ENCODE data around the gene GOLGA8Q. TPM values are rescaled to one million over a fixed set of nuclear protein-coding genes. Genes with fewer than 3 reads are reported as not detected.
"Not testable (repeated sequence)": the region's sequence is repeated elsewhere in the genome, so short reads cannot be mapped to it uniquely, and the experiment has no call there.

The GOLGA8Q gene, protein sequence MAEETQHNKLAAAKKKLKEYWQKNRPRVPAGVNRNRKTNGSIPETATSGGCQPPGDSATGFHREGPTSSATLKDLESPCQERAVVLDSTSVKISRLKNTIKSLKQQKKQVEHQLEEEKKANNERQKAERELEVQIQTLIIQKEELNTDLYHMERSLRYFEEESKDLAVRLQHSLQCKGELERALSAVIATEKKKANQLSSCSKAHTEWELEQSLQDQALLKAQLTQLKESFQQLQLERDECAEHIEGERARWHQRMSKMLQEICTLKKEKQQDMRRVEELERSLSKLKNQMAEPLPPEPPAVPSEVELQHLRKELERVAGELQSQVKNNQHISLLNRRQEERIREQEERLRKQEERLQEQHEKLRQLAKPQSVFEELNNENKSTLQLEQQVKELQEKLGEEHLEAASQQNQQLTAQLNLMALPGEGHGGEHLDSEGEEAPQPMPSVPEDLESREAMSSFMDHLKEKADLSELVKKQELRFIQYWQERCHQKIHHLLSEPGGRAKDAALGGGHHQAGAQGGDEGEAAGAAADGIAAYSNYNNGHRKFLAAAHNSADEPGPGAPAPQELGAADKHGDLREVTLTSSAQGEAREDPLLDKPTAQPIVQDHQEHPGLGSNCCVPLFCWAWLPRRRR
- not detected in 2 replicates for total RNA-seq (2014; rRNA removed)
- percentile 28 among the genes with signal in this experiment for Bru-seq, nascent RNA
- percentile 30 among the genes with signal in this experiment for BruChase-seq, experiment 1, labeled RNA remaining after a 6-hour chase
- BruChase-seq, experiment 2, labeled RNA remaining after a 2-hour chase: percentile 25 among the genes with signal in this experiment
- long read RNA-seq: 0 reads

DNA sequence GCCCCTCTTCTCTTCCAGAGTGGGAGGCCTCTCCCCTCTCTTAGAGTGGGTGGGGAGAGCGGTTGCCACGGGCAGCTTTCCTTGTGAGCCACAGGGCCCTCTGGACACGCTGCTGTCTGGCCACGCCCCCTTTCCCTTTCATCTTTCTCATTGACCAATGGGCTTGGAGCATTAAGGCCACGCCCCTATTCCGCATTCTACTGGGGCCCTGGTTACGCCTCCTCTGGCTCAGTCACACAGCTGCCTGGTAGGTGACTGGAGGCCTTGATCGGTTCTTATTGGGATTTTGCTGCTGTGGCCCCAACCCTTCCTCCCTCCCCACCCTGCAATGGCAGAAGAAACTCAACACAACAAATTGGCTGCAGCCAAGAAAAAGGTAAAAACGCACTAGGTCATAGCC lies at the start of gene GOLGA8Q:
GOLGA8Q (plus strand) TSS at position 301 of the 400 bp plus-strand sequence; CDS start at position 329, 28 bp downstream.
- H4K20me1 ChIP-seq (ENCODE audit: low read length); H3K27ac ChIP-seq (ENCODE audit: low read length); H3K79me2 ChIP-seq (ENCODE audit: low read length); DNase-seq; BruUV-seq (replicated peaks); ATAC-seq; intact Hi-C loops (cut with micrococcal nuclease); H3K9me3 ChIP-seq (ENCODE audit: low read length); H3K4me1 ChIP-seq (ENCODE audit: insufficient read depth, low read length); H3K27me3 ChIP-seq (ENCODE audit: low read length); H2AFZ ChIP-seq (ENCODE audit: low read length); H3K9me2 ChIP-seq (replicated peaks; ENCODE audit: low read length); CTCF ChIA-PET; H3K9ac ChIP-seq (ENCODE audit: low read length); H3F3A ChIP-seq (ENCODE audit: low read length, unreplicated experiment); H3K36me3 ChIP-seq (ENCODE audit: low read depth, low read length); H3K4me3 ChIP-seq (ENCODE audit: low read length); H3K4me2 ChIP-seq (ENCODE audit: low read length); POLR2A ChIA-PET (ENCODE audit: unreplicated experiment): not testable (repeated sequence)

DNA sequence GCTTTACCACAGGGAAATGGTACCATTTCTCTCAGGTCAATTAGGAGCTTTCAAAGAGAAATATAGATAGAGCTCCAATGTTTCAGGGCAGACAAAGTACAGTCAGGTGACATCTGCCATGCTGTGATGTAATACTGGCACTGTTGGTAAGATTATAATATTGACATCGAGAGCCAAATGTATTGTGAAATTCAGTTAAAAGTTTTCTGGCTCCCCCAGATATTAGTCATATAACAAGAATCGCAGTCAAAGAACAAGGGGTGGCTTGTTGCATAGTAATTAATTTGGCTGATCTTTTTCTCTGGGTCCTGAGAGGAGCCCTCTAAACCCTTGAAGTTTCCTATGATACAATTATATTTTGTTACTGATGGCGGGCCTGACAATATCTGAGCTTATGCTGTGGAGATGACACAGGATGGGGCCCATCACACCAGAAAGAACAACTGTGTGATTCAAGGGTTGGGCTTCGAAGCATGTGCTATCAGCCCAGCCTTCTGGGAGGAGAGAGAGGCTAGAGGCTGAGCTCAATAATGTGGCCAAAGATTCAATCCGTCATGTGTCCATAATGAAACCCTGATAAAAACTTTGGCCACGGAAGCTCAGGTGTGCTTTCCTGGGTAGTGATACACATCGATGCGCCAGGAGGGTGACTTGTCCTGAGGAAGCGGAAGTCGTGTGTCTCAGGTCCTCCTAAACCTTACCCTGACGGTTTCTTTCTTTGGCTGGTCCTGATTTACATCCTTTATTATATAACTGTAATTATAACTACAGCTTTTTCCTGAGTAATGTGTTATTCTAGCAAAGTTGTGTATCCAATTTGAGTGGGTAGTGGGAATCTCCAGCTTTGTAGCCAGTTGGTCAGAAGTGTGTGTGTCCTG lies 48.7 kb upstream of the GOLGA8Q start:
- H4K20me1 ChIP-seq (ENCODE audit: low read length); ATAC-seq; H3K36me3 ChIP-seq (ENCODE audit: low read depth, low read length); POLR2A ChIA-PET (ENCODE audit: unreplicated experiment); H3K27ac ChIP-seq (ENCODE audit: low read length); H3K4me1 ChIP-seq (ENCODE audit: insufficient read depth, low read length); CTCF ChIA-PET; H3K4me3 ChIP-seq (ENCODE audit: low read length); H2AFZ ChIP-seq (ENCODE audit: low read length); DNase-seq; H3K79me2 ChIP-seq (ENCODE audit: low read length); H3K9ac ChIP-seq (ENCODE audit: low read length); H3K9me3 ChIP-seq (ENCODE audit: low read length); BruUV-seq (replicated peaks); intact Hi-C loops (cut with micrococcal nuclease); H3K4me2 ChIP-seq (ENCODE audit: low read length); H3F3A ChIP-seq (ENCODE audit: low read length, unreplicated experiment); H3K27me3 ChIP-seq (ENCODE audit: low read length); H3K9me2 ChIP-seq (replicated peaks; ENCODE audit: low read length): not testable (repeated sequence)

DNA sequence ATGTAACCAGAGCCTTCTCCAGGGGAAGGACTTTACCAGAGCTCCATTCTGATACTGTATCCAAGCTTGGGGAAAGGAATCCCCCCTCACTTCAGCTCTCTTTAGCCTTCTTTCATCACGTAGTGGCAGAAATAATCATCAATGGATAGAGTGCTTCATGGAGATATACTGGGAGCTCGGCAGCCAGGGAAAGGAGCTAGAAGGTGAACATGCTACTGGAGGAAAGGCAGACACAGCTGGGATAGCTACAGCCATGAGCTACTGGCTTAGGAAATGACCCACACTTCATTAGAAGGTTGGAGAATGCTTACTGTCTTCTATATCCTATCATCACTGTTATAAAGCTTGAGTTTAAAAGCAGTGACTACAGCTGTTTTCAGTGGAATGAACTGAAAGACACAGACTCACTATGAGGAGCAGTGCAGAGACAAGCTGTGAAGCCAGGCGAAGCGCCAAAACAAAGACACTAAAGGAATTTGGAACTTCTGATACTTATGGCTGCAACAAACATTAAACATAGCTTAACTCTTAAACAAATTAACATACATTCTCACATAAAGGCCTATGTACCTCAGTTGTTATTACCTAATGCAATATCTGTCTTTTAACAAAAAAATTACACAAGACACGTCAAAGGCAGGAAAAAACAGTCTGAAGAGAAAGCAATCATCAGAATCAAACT lies 47.5 kb upstream of the GOLGA8Q start:
- ATAC-seq; H3K27ac ChIP-seq (ENCODE audit: low read length); intact Hi-C loops (cut with micrococcal nuclease): not testable (repeated sequence)

DNA sequence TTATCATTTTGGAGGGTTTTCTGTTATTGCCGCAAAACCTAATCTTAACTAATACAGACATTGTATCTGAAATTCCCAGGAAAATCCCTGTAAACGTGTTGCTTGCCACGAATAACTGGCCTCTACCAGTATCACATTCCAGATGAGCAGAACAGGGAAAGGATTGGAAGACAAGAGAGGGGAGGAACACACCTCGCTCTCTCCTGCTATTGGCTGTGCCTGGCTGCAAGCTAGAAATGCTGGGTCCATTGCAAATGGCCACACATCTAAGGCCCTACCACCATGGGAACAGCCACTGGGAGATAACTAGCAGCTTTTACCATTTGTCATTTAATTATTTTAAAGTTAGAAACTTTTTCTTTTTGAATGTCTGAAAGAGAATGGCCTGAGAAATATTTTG lies 37.3 kb upstream of the GOLGA8Q start:
- intact Hi-C loops (cut with micrococcal nuclease); H3K79me2 ChIP-seq (ENCODE audit: low read length); H4K20me1 ChIP-seq (ENCODE audit: low read length); H3K9me3 ChIP-seq (ENCODE audit: low read length); H3K27ac ChIP-seq (ENCODE audit: low read length); ATAC-seq; H3K9me2 ChIP-seq (replicated peaks; ENCODE audit: low read length); H3K4me3 ChIP-seq (ENCODE audit: low read length); CTCF ChIA-PET; H3K4me1 ChIP-seq (ENCODE audit: insufficient read depth, low read length); H3K36me3 ChIP-seq (ENCODE audit: low read depth, low read length); H3F3A ChIP-seq (ENCODE audit: low read length, unreplicated experiment); DNase-seq; BruUV-seq (replicated peaks); H3K4me2 ChIP-seq (ENCODE audit: low read length); H3K27me3 ChIP-seq (ENCODE audit: low read length); POLR2A ChIA-PET (ENCODE audit: unreplicated experiment); H3K9ac ChIP-seq (ENCODE audit: low read length); H2AFZ ChIP-seq (ENCODE audit: low read length): not testable (repeated sequence)

More for the DNA sequence above, 47.5 kb upstream of the GOLGA8Q start:
- CTCF ChIA-PET; H3K36me3 ChIP-seq (ENCODE audit: low read depth, low read length); H3K27me3 ChIP-seq (ENCODE audit: low read length); H3K9ac ChIP-seq (ENCODE audit: low read length); DNase-seq; H3K4me2 ChIP-seq (ENCODE audit: low read length); H3K9me3 ChIP-seq (ENCODE audit: low read length); H3K4me3 ChIP-seq (ENCODE audit: low read length); H3K9me2 ChIP-seq (replicated peaks; ENCODE audit: low read length); H4K20me1 ChIP-seq (ENCODE audit: low read length); H3K79me2 ChIP-seq (ENCODE audit: low read length); H3K4me1 ChIP-seq (ENCODE audit: insufficient read depth, low read length); BruUV-seq (replicated peaks); H3F3A ChIP-seq (ENCODE audit: low read length, unreplicated experiment); POLR2A ChIA-PET (ENCODE audit: unreplicated experiment); H2AFZ ChIP-seq (ENCODE audit: low read length): not testable (repeated sequence)

DNA sequence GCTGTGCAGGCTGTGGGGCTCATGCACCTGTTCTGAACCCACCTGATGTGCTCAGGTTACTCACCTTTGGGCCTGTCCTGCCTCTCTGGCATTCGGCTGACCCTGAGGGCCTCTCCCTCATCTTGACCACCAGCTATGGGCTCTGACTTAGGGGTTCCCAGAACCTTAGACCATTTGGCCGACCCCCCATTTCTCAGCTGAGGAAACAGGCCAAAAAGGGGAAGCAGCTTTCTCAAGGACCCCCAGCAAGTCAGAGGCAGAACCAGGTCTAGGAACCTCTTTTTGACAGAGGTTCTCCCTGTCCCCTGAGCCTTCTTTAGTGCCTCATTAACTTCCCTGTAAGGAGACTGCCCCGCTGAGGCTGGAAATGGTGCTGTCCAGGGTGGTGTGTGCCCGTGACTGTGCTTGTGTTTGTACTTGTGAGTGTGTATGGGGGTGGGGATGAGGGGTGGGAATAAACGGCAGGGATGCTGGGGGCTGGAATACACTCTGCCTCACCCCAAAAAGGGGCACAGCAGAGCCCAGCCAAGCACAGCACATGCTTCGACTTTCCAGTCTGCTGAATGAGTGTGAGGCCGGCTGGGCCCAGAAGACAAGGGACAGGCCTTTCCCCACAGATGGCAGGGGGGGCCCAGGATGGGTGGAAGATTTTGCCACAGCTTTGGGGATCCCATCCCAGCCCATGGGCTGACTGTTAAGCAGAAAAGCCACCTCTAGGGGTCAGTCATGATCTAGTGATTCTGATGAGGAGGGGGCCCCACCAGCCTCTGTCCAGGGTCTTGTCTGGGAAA lies 28.2 kb upstream of the GOLGA8Q start:
- H3K79me2 ChIP-seq (ENCODE audit: low read length); H3K4me3 ChIP-seq (ENCODE audit: low read length); H3K36me3 ChIP-seq (ENCODE audit: low read depth, low read length); H3K4me2 ChIP-seq (ENCODE audit: low read length); CTCF ChIA-PET; H3K4me1 ChIP-seq (ENCODE audit: insufficient read depth, low read length); H3K27ac ChIP-seq (ENCODE audit: low read length); H3K27me3 ChIP-seq (ENCODE audit: low read length); DNase-seq; BruUV-seq (replicated peaks); H3K9me3 ChIP-seq (ENCODE audit: low read length); H3K9me2 ChIP-seq (replicated peaks; ENCODE audit: low read length); POLR2A ChIA-PET (ENCODE audit: unreplicated experiment); H3F3A ChIP-seq (ENCODE audit: low read length, unreplicated experiment); intact Hi-C loops (cut with micrococcal nuclease); H3K9ac ChIP-seq (ENCODE audit: low read length); H2AFZ ChIP-seq (ENCODE audit: low read length); H4K20me1 ChIP-seq (ENCODE audit: low read length); ATAC-seq: not testable (repeated sequence)
